Heart left ventricle (tissue), 16 donors: ENCODE data around the gene AQP2. TPM values are rescaled to one million over a fixed set of nuclear protein-coding genes. Genes with fewer than 3 reads are reported as not detected.

Experiments used
- ATAC-seq, 4 donors: fragments of 200-7000 bp; cut with Tn5 transposase; one replicate each; pipeline ENCODE4 v1.9.1; 2020 to 2022; ENCODE audit warnings: moderate library complexity in 4 of 4, mild to moderate bottlenecking in 3 of 4, moderate number of reproducible peaks in 1 of 4
- DNase-seq, 5 donors: peaks; one replicate each; pipeline ENCODE4 v3.0.0-alpha.2; 2020
- H3K27ac ChIP-seq, 12 donors: fragments of 200-600 bp; sonication (generic) in 4 of 12; one replicate each; pipeline versions ENCODE4 v1.5.0 to v1.8.0; 2016 to 2022; ENCODE audit warnings: mild to moderate bottlenecking in 2 of 12
- H3K27me3 ChIP-seq, 9 donors: fragments of 200-600 bp; sonication (generic) in 2 of 9; one replicate each; pipeline versions ENCODE4 v1.5.1 to v1.8.0; 2016 to 2022; ENCODE audit warnings: mild to moderate bottlenecking in 3 of 9
- H3K36me3 ChIP-seq, 9 donors: fragments of 200-600 bp; sonication (generic) in 2 of 9; one replicate each; pipeline versions ENCODE4 v1.5.0 to v1.8.0; 2018 to 2022; ENCODE audit warnings: mild to moderate bottlenecking in 2 of 9
- H3K4me1 ChIP-seq, 12 donors: fragments of 200-600 bp; sonication (generic) in 4 of 12; one replicate each; pipeline versions ENCODE4 v1.5.0 to v1.8.0; 2016 to 2022; ENCODE audit warnings: mild to moderate bottlenecking in 3 of 12
- H3K4me3 ChIP-seq, 12 donors: fragments of 200-600 bp; sonication (generic) in 4 of 12; one replicate each; pipeline versions ENCODE4 v1.5.0 to v1.8.0; 2017 to 2022; ENCODE audit warnings: mild to moderate bottlenecking in 9 of 12, moderate library complexity in 4 of 12
- H3K9me3 ChIP-seq, 12 donors: fragments of 200-600 bp; sonication (generic) in 4 of 12; one replicate each; pipeline versions ENCODE4 v1.5.0 to v1.8.0; 2016 to 2022; ENCODE audit warnings: mild to moderate bottlenecking in 1 of 12
- CTCF ChIP-seq, 12 donors: fragments of 200-600 bp; sonication (generic) in 4 of 12; IDR thresholded peaks; one replicate each; pipeline versions ENCODE4 v1.5.0 to v1.8.0; 2018 to 2022; ENCODE audit warnings: antibody characterized with exemption in 12 of 12, mild to moderate bottlenecking in 5 of 12
- POLR2A ChIP-seq, 2 donors: fragments of 450-650 bp; IDR thresholded peaks; one replicate each; pipeline ENCODE4 v1.6.1; 2017; ENCODE audit warnings: antibody characterized with exemption in 2 of 2, mild to moderate bottlenecking in 2 of 2, moderate library complexity in 2 of 2
- WGBS, 4 donors: extraction: QIAGEN DNeasy Blood & Tissue Kit in 2 of 4; methylation state at CpG; one replicate each; pipeline versions ENCODE4 v1.1.5 to v1.1.7; 2013 to 2018; 5-methylcytosine and 5-hydroxymethylcytosine counted together
- intact Hi-C, 10 donors: fragments of 100-400 bp; cut with DNase I; formaldehyde crosslinking; loops; one replicate each; pipeline versions ENCODE4 v1.11.1 to v1.14.2; 2022
- polyA plus RNA-seq, 2 donors: library from polyadenylated mRNA; stranded (reverse); fragments of 200-250 nt; gene quantifications; one replicate each; pipeline ENCODE4 v1.2.3, GENCODE V29; 2013
- total RNA-seq, 9 donors: library from RNA; depleted of rRNA in 2 of 9; stranded (reverse); fragments of >200 nt in 2 of 9; fragmentation: NEBNext Ultra II Directional in 3 of 9; extraction: Animal tissue kit (Norgen Biotek cat#: 25700) in 3 of 9; gene quantifications; one replicate each; pipeline versions ENCODE4 v1.1.0 to v1.2.4, GENCODE V29; 2016 to 2023
- donor health status: ischemic (EF 13 %, LVEDD 7.1; RV severe dilation, severe dysfunction).
- donor health status: healthy with polysubstance abuse.
- donor health status: DM: no; HTN: yes; CAD: no.
- donor health status: DM: no; HTN: no; CAD: no.
- donor health status: ischemic (EF 25% LVEDD 6.9; RV normal size, moderate dysfunction).
- donor health status: ischemic (EF 25% LVEDD 5.7; RV mildly dilated, moderate dysfunction).
- donor health status: healthy.
- donor health status: DM: yes; HTN: yes; CAD: no.
- donor health status: ischemic (EF 35%, LVEDD 5.7; RV mildly dilated, moderate dysfunction).
- donor health status: nonischemic (EF 11% LVEDD 7.7; RV severe dilation, severe dysfunction).
- donor health status: DM: yes; HTN: yes; CAD: no.
- donor health status: PGD.
- donor health status: ischemic (EF 29% LVEDD 5.4; RV normal size, mild dysfunction).
- donor health status: nonischemic (EF 23%, LVEDD 6.1; RV moderate dilation, normal function).

Gene AQP2
- total and polyA plus RNA-seq, 11 donors: not detected

DNA sequence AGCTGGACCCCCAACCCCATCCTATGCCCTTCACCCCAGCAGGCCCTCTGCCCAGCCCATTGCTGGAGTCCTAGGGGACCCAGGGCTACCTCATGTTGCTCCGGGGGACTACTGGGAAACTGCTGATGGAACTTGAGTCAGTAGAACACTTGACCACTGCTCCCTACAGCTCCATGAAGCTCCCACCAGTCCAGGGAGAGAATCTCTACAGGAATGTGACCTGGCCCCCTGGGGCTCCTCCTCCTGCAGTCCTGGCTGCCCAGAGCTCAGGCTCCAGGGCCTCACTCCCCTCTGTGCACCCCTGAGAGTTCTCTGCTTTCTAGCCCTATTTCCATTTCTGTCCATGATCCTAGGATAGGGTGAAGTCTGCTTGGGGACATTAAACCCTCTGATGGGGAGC, 10.8 kb upstream of the AQP2 start:
- no peaks in the 10 kb centered on the region for H3K9me3 ChIP-seq
- ATAC-seq (peak in 1 of 4 donors; percentile 24), DNase-seq (no peak)
- WGBS, 4 donors: 91 to 100% (median 96%) methylated on average over 1 of the region's 1 CpG
- TF ChIP-seq CTCF (IDR thresholded peaks at IDR 0.05): no peak
- TF ChIP-seq POLR2A (IDR thresholded peaks at IDR 0.05): no peak
- H3K36me3 ChIP-seq: no peaks in the 10 kb centered on the region
- no peak overlapping the region for H3K4me3 ChIP-seq
- intact Hi-C loops: loop anchor here in 2 of 10 donors (5.0 to 10.0 kb wide), 2 partner anchors 65 to 72 kb away; no protein-coding TSS in a partner anchor
- H3K27me3 ChIP-seq: peaks cover 0 to 3% (median 0%) of the 10 kb centered on the region in 9 donors
- no peaks in the 10 kb centered on the region for H3K4me1 ChIP-seq
- no peak overlapping the region for H3K27ac ChIP-seq

DNA sequence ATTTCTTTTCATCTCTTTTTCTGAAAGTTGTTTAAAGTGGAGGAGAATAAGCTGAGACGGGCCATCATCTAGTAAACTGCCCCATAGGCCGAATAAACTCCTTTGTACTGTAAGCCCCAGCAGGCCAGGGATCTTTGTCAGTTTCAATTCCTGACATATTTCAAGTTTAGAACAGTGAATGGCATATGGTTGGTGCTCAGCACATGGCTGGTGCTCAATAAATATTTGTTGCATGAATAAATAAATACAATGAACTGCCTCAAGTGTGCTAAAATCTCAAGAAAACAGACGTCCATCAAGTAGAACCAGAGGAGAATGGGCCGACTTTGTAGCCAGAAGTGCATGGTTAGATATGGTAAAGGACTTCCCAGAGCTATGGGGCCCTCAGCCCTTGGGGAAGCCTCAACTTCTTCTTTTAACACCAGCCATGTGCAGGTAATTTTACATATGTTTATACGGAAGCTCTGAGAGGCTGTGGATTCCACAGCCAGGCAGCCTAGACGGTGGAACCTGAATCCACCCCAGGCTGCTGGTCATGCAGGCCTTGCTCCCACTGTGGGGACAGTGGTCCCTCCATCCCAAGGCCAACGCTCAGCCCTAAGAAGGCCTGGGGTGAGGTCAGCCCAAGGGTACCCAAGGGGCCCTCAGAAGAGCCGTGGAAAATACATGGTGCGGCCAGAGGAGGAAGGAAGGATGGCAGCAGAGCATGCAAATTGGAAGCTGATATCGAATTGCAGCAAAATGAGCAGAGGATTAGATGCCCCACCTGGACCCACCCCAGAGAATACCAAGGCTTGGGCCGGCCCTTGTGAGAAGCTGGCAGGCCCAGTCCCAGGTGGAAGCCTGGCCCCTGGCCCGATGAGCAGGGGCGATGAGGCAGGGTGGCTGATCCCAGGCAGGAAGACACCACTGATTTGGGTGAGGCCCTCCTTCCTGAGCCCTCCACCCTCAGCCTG, 8.7 kb upstream of the AQP2 start:
- DNase-seq (no peak), ATAC-seq (no peak)
- Histone ChIP-seq H3K36me3 (no peaks in the 10 kb centered on the region), H3K4me1 (peaks cover 0 to 12% (median 5%) of the 10 kb centered on the region in 12 donors), H3K4me3 (no peak overlapping the region), H3K27me3 (no peaks in the 10 kb centered on the region), H3K27ac (no peak overlapping the region), H3K9me3 (no peaks in the 10 kb centered on the region)
- intact Hi-C loops: loop anchor here in 2 of 10 donors (5.0 to 10.0 kb wide), 2 partner anchors 67 to 75 kb away; no protein-coding TSS in a partner anchor
- no peak for TF ChIP-seq POLR2A (IDR thresholded peaks at IDR 0.05)
- TF ChIP-seq CTCF (IDR thresholded peaks at IDR 0.05): no peak
- 84 to 90% (median 88%) methylated on average over 11 to 13 of the region's 13 CpGs for WGBS, 4 donors

DNA sequence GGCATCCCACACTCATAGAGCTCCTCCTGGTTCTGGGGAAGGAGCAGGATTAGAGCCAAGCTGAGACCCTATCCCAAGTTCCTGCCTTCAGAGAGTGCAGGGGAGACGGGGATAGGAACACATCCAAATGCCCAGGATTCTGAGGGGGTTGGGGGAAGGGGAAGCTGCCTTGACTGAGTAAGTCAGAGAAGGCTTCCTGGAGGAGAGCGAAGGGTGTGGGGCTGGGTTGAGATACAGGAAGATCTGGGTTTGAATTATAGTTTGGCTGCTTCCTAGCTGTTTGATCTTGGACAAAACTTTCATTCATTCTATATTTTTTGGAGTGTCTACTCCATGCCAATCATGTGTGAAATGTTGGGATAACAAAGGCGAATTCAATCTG, 8.0 kb upstream of the AQP2 start:
- ATAC-seq (no peak), DNase-seq (no peak)
- intact Hi-C loops: loop anchor here in 2 of 10 donors (5.0 to 10.0 kb wide), 2 partner anchors 68 to 75 kb away; no protein-coding TSS in a partner anchor
- TF ChIP-seq CTCF (IDR thresholded peaks at IDR 0.05) (no peak), POLR2A (IDR thresholded peaks at IDR 0.05) (no peak)
- Histone ChIP-seq H3K4me3 (no peak overlapping the region), H3K27me3 (no peaks in the 10 kb centered on the region), H3K9me3 (no peaks in the 10 kb centered on the region), H3K36me3 (no peaks in the 10 kb centered on the region), H3K4me1 (peaks cover 0 to 12% (median 5%) of the 10 kb centered on the region in 12 donors), H3K27ac (no peak overlapping the region)
- 88 to 98% (median 97%) methylated on average over 3 of the region's 3 CpGs for WGBS, 4 donors

DNA sequence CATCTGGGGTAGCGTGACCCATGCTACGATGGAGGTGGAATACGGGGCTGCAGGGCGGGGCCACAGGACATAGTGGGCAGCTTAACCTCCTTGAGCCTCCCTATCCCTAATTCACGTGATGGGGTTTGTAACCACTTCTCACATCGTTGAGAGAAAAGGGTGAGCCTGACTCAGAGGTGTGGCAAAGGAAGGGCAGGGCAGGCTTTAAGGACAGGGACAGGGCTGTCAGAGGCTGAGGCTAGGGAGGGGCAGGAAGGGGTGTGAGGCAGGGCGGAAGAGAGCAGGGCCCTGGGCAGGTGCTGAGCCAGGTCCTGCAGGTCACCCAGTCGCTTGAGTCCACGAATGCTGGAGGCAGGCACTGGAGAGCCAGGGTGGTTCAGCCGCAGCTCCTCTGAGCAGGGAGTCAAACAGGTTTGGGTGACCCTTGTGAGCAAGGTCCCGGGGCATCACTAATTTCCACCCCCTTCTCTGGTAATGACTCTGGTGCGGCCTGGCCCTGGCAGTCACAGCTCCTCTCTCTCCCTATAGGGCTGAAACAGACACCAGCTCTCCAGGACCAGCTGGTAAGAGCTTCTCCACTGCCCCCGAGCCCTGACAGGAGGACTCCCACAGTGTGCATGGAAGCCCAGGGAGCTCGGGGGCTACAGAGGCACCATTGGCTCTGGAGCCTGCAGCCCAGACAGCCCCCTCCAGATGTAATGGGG, 7.5 kb upstream of the AQP2 start:
- intact Hi-C loops: loop anchor here in 2 of 10 donors (5.0 to 10.0 kb wide), 2 partner anchors 68 to 76 kb away; no protein-coding TSS in a partner anchor
- TF ChIP-seq POLR2A (IDR thresholded peaks at IDR 0.05) (no peak), CTCF (IDR thresholded peaks at IDR 0.05) (no peak)

More for the DNA sequence above, 7.5 kb upstream of the AQP2 start:
- no peak for ATAC-seq
- WGBS, 4 donors: 80 to 86% (median 83%) methylated on average over 9 to 14 of the region's 14 CpGs
- Histone ChIP-seq H3K9me3 (no peaks in the 10 kb centered on the region), H3K4me3 (no peak overlapping the region), H3K4me1 (peaks cover 0 to 12% (median 5%) of the 10 kb centered on the region in 12 donors), H3K27me3 (no peaks in the 10 kb centered on the region), H3K36me3 (no peaks in the 10 kb centered on the region), H3K27ac (no peak overlapping the region)
- DNase-seq: no peak
